GM10266 (cell line): ENCODE results near the gene INAFM2.

ENCODE experiments used
- DNase-seq: peaks from one replicate; pipeline ENCODE4 v3.0.0; 2012; ENCODE audit errors: extremely low spot score
- CTCF ChIP-seq: IDR thresholded peaks from 2 replicates; pipeline ENCODE4 v1.5.1; 2012; ENCODE audit warnings: mild to moderate bottlenecking, low read depth; ENCODE audit not compliant: control insufficient read depth, insufficient read depth; ENCODE audit errors: missing control alignments

INAFM2 gene

GRCh38 chr15:40369474-40369869, 46.0 kb downstream of the INAFM2 start:
- TF ChIP-seq CTCF: no peak
- no peak for DNase-seq

GRCh38 chr15:40369971-40370370, 46.5 kb downstream of the INAFM2 start:
- no peak for TF ChIP-seq CTCF
- DNase-seq: no peak

GRCh38 chr15:40372981-40373380, 49.5 kb downstream of the INAFM2 start:
- no peak for TF ChIP-seq CTCF

More at GRCh38 chr15:40372981-40373380, 49.5 kb downstream of the INAFM2 start:
- no peak for DNase-seq
